ENCODE measurements around the gene MRPL53.

MRPL53 gene

DNA sequence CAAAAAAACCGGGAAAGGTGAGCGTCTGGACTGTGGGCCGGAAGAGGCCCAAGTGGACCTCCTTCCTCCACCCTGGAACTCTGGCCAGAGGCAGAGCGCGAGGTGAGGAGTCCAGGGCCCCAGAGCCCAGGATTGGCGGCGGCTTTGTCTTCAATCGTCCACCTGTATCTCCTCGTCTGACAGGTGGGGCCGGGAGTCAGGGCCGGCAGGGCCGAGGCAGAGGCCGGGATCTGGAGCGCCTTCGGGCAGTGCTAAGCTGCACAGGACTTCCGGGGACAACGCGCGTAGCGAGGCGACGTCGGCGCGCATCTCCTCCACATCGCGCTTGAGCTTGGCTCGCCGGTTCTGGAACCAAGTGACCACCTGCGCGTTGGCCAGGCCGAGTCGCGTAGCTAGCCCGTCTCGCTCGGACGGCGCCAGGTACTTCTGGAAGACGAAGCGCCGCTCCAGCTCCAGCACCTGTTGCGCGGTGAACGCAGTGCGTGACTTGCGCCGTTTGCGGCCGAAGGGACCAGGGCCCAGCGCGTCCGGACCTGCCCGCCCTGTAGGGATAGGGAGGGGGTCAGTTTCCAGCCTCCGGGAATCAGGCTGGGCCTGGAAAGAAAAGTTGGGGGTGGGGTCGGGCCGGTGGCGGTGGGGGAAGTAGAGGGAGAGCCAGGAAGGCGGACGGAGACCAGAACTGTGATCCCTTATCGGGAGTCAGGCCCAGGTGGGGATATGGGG is 25.5 kb upstream of the MRPL53 start:
- H3K4me3 ChIP-seq (replicated peaks in 1 of 2; ENCODE audit: low read depth in 2 of 2, low read length in 2 of 2): peak overlapping the region; percentile 35 to 39
- no peak for TF ChIP-seq CTCF (IDR thresholded peaks at IDR 0.05; ENCODE audit: low read depth, low read length)
- peak in 1 of 2 donors; percentile 14 for DNase-seq (ENCODE audit: low read depth in 2 of 2)

DNA sequence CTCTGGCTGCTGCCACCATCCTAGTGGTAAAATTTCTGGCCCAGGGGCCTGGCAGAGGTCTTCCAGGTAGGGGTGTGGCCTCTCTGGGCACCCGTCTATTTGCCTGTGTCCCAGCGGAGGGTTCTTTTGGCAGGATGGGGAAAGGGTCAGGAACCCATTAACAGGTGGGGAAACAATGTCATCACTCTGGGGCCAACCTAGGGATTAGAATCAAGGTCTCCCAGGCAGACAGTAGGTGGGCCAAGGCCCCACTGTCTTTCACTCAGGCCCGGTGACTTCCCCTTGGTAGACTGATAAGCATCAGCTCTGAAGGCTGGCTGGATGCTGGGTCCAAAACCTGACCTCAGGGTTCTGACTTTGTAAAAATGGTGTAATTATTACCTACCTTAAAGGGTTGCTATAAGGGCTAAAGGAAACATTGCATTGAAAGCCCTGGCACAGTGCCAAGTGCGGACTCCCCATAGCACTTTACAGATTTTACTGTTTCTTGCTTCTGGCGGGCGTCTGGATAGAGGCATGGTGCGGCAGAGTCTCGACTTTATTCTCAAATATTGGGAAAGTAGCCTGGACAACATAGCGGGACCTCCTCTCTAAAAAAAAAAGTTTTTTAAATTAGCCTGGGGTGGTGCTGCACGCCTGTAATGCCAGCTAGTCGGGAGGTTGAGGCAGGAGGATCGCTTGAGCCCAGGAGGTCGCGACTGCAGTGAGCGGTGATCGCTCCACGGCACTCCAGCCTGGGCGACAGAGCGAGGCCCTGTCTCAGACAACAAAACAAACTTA is 24.7 kb upstream of the MRPL53 start:
- no peak for TF ChIP-seq CTCF (IDR thresholded peaks at IDR 0.05; ENCODE audit: low read depth, low read length)
- DNase-seq (ENCODE audit: low read depth in 2 of 2): no peak
- no peak overlapping the region for H3K4me3 ChIP-seq (replicated peaks in 1 of 2; ENCODE audit: low read depth in 2 of 2, low read length in 2 of 2)

GRCh38 chr2:74495440-74495839 is 23.0 kb upstream of the MRPL53 start:
- H3K4me3 ChIP-seq (replicated peaks in 1 of 2; ENCODE audit: low read depth in 2 of 2, low read length in 2 of 2): no peak overlapping the region
- DNase-seq (ENCODE audit: low read depth in 2 of 2): no peak
- no peak for TF ChIP-seq CTCF (IDR thresholded peaks at IDR 0.05; ENCODE audit: low read depth, low read length)

DNA sequence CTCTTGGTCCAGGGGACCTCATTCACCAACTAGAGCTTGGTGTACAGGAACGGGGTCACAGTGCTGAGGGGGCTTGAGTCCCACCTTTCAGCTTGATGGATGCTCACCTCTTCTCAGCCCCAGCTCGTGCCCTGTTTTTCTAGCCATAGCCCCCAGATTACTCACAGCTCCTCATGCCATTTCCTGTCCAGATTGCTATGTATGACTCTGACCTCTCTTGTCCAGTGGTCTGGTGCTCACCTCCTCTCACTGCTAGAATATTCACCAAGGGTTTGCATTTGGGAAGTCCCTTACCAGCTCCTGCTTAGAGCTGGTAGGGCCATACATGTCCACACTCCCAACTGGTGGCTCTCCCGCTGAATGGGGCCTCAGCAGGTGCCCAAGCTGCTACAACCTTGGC is 21.1 kb upstream of the MRPL53 start:
- no peak for TF ChIP-seq CTCF (IDR thresholded peaks at IDR 0.05; ENCODE audit: low read depth, low read length)
- peak in 1 of 2 donors; percentile 27 for DNase-seq (ENCODE audit: low read depth in 2 of 2)
- H3K4me3 ChIP-seq (replicated peaks in 1 of 2; ENCODE audit: low read depth in 2 of 2, low read length in 2 of 2): no peak overlapping the region

DNA sequence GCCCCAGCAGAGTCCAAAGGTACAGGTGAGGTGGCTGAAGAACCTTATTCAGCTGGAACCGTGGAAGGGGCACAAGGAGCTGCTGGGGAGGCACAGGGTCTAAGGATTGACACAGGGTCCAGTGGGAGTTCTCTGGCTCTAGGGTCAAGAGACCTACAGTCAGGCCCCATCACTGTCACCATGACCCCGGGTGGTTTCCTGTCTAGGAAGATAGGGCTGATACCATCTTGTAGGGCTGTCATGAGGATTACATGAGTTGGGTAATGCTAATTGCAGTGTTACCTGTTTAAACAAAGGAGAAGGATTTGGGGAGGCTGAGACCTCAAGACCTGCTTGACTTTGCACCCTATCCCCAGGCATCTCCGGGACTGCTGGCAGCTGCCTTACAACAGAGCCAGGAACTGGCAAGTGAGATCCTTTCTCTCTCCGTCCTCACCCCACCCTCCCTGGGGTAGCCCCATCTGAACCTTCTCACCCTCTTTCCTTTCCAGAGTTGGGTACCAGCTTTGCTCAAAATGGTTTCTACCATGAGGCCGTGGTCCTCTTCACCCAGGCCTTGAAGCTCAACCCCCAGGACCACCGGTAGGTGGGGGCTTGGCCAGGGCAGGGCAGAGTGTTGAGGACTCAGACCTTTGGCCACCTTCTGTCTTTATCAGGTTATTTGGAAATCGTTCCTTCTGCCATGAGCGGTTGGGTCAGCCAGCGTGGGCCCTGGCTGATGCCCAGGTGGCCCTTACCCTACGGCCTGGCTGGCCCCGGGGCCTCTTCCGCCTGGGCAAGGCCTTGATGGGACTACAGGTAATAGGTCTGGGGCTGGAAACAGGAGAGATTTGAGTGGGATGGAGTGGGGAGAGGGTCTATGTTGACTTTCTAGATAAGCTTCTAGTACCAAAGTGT is 19.4 kb upstream of the MRPL53 start:
- TF ChIP-seq CTCF (IDR thresholded peaks at IDR 0.05; ENCODE audit: low read depth, low read length): no peak
- no peak for DNase-seq (ENCODE audit: low read depth in 2 of 2)
- H3K4me3 ChIP-seq (replicated peaks in 1 of 2; ENCODE audit: low read depth in 2 of 2, low read length in 2 of 2): no peak overlapping the region

DNA sequence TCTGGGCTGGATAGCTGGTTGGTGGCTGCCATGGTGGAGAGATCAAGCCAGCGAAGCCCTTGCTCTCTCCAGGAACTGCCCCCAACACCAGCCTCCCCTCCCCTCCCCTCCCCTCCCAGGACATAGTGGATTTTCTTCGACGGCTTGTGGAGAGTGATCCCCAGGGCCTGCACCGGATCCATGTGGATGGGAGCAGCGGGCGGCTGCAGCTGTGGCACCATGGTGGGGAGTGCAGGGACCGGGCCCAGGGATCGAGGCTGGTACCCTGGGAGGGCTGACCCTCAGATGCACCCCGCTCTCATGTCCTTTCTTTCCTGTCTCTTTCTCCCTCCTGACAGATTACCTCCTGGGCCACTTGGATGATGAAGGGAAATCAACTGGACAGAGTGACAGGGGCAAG is 17.4 kb upstream of the MRPL53 start:
- TF ChIP-seq CTCF (IDR thresholded peaks at IDR 0.05; ENCODE audit: low read depth, low read length): no peak

More for the DNA sequence above, 17.4 kb upstream of the MRPL53 start:
- H3K4me3 ChIP-seq (replicated peaks in 1 of 2; ENCODE audit: low read depth in 2 of 2, low read length in 2 of 2): no peak overlapping the region
- DNase-seq (ENCODE audit: low read depth in 2 of 2): no peak
